ENCODE measurements around the gene TPSG1. TPM values are rescaled to one million over a fixed set of nuclear protein-coding genes. Genes with fewer than 3 reads are reported as not detected.
"Not testable (repeated sequence)": the region's sequence is repeated elsewhere in the genome, so short reads cannot be mapped to it uniquely, and the experiment has no call there.

The TPSG1 gene
- total RNA-seq, 4 donors from 2014 or later = 0.31 to 3.0 TPM; not detected in 2

DNA sequence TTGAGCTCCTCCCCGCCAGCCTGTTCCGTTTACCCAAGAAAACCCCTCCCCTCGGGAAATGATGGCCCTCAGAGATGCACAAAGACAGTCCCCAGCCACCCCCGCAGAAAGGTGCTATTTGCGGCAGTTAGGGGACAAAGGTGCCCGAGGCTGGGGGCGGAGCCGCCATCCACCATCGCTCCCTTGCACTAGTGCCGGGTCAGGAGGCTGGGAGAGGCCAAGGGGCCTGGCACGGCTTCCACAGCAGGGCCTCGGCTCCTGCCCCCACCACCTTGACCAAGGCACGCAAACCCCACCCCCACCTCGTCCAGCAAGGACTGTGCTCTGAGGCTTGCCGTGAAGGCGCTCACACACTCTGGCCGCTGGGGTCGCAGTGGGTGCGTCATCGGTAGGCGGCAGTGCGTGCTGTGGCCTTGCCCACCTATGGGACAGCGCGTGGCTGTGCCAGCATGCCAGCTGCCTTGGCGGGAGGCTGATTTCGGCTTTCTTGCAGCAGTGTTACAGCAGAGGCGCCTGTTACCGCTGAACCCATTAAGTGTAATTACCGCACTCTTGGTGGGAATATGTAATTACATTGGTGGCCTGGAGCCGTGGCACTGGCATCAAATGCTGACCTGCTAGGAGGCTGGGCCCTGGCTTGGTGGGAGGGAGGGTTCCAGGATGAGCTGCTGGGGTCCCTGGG, 31.8 kb downstream of the TPSG1 start:
- no peaks in the 10 kb centered on the region for H3K27me3 ChIP-seq
- H3K4me3 ChIP-seq = no peak overlapping the region
- no peaks in the 10 kb centered on the region for H3K9me3 ChIP-seq
- peaks cover 0 to 63% (median 14%) of the 10 kb centered on the region in 3 donors for H3K4me1 ChIP-seq
- H3K36me3 ChIP-seq = peaks cover 0 to 24% of the 10 kb centered on the region in 2 donors
- TF ChIP-seq POLR2A (IDR thresholded peaks at IDR 0.05) (peak in 1 of 2 donors; percentile 3), EP300 (IDR thresholded peaks at IDR 0.05) (no peak), POLR2AphosphoS5 (IDR thresholded peaks at IDR 0.05) (peak; percentile 60)
- TF ChIP-seq, protein P1, sequence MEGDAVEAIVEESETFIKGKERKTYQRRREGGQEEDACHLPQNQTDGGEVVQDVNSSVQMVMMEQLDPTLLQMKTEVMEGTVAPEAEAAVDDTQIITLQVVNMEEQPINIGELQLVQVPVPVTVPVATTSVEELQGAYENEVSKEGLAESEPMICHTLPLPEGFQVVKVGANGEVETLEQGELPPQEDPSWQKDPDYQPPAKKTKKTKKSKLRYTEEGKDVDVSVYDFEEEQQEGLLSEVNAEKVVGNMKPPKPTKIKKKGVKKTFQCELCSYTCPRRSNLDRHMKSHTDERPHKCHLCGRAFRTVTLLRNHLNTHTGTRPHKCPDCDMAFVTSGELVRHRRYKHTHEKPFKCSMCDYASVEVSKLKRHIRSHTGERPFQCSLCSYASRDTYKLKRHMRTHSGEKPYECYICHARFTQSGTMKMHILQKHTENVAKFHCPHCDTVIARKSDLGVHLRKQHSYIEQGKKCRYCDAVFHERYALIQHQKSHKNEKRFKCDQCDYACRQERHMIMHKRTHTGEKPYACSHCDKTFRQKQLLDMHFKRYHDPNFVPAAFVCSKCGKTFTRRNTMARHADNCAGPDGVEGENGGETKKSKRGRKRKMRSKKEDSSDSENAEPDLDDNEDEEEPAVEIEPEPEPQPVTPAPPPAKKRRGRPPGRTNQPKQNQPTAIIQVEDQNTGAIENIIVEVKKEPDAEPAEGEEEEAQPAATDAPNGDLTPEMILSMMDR (IDR thresholded peaks at IDR 0.05) = peak in 2 of 4 experiments; percentile 16 to 19
- 40% methylated on average over 2 of the region's 30 CpGs; no CpG with 5 or more reads in 1 of the 2 donors for WGBS, 2 donors (ENCODE audit: low coverage in 1 of 2)
- peak overlapping the region; percentile 26 to 86 (median 78) for H3K27ac ChIP-seq
- ATAC-seq = peak; percentile 49

DNA sequence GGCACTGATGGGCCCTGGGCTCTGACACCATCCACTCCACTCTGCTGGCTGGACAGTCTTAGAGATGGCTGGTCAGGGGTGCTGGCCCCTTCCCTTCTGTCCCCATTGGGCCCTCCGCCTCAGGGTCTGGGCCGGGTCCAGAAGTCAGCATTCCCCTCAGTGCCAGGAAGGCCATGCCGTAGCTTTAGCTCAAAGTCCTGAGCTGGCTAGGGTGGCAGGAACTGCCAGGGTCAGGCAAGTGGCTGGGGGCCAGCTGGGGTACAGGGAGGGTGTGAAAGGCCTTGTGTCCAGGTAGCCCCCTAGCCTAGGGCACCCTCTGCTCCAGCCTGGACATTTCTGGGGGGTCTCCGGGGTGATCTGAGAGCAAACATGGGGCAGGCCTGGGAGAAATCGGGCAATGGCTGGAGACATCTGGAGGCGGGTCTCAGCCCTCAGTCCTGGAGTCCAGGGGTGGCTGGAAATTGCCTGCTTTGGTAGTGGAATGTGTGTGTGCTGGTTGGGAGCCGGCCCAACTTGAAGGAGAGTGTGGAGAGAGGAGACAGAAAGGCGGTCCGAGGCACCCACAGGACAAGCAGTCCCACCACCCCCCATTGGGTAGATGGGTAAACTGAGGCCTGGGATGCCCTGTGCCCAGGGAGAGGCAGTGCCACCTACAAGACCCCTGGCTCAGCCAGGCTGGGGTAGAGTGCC, 32.5 kb downstream of the TPSG1 start:
- H3K27ac ChIP-seq = peak overlapping the region; percentile 26 to 86 (median 78)
- no peak for TF ChIP-seq EP300 (IDR thresholded peaks at IDR 0.05)
- TF ChIP-seq, protein P1 (IDR thresholded peaks at IDR 0.05) = peak in 1 of 4 experiments; percentile 8
- H3K36me3 ChIP-seq = peaks cover 0 to 21% of the 10 kb centered on the region in 2 donors
- 40 to 71% methylated on average over 2 to 5 of the region's 9 CpGs for WGBS, 2 donors (ENCODE audit: low coverage in 1 of 2)
- no peaks in the 10 kb centered on the region for H3K27me3 ChIP-seq
- H3K4me3 ChIP-seq = no peak overlapping the region
- ATAC-seq = peak; percentile 65
- H3K4me1 ChIP-seq = peaks cover 0 to 69% (median 14%) of the 10 kb centered on the region in 3 donors
- no peaks in the 10 kb centered on the region for H3K9me3 ChIP-seq

DNA sequence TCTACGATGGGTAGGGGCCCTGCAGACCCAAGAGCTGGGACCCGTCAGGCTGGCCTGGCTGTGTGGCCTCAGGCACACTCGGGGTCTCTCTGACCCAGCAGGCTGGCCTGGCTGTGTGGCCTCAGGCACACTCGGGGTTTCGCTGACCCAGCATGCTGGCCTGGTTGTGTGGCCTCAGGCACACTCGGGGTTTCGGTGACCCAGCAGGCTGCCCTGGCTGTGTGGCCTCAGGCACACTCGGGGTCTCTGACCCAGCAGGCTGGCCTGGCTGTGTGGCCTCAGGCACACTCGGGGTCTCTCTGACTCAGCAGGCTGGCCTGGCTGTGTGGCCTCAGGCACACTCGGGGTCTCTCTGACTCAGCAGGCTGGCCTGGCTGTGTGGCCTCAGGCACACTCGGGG, 34.3 kb downstream of the TPSG1 start:
- Histone ChIP-seq H3K4me1 (peaks cover 0 to 77% (median 14%) of the 10 kb centered on the region in 3 donors), H3K27ac (peak overlapping the region in 3 of 4 donors; percentile 57 to 86 (median 71))
- H3K36me3 ChIP-seq, H3K4me3 ChIP-seq, H3K9me3 ChIP-seq, ATAC-seq, H3K27me3 ChIP-seq: not testable (repeated sequence)
- WGBS, 2 donors (ENCODE audit: low coverage in 1 of 2) = 92% methylated on average over 5 of the region's 11 CpGs; no CpG with 5 or more reads in 1 of the 2 donors

DNA sequence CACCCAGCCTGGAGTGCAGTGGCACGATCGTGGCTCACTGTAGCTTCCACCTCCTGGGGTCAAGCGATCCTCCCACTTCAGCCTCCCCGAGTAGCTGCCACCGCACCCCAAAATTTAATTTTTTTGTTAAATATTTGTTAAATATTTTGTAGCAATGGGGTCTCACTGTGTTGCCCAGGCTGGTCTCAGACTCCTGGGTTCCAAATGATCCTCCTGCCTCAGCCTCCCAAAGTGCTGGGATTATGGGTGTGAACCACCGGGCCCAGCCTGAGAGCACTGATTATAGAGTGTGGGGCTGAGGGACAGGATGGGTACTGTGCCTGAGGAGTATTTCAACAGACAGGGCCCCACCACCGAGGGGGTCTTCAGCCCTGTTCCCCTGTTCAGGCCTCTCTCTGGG, 35.6 kb downstream of the TPSG1 start:
- WGBS, 2 donors (ENCODE audit: low coverage in 1 of 2) = 50% methylated on average over 5 of the region's 7 CpGs; no CpG with 5 or more reads in 1 of the 2 donors
- no peak for TF ChIP-seq POLR2AphosphoS5 (IDR thresholded peaks at IDR 0.05)
- TF ChIP-seq, protein P1 (IDR thresholded peaks at IDR 0.05) = no peak
- no peak for TF ChIP-seq POLR2A (IDR thresholded peaks at IDR 0.05)
- TF ChIP-seq EP300 (IDR thresholded peaks at IDR 0.05) = no peak

DNA sequence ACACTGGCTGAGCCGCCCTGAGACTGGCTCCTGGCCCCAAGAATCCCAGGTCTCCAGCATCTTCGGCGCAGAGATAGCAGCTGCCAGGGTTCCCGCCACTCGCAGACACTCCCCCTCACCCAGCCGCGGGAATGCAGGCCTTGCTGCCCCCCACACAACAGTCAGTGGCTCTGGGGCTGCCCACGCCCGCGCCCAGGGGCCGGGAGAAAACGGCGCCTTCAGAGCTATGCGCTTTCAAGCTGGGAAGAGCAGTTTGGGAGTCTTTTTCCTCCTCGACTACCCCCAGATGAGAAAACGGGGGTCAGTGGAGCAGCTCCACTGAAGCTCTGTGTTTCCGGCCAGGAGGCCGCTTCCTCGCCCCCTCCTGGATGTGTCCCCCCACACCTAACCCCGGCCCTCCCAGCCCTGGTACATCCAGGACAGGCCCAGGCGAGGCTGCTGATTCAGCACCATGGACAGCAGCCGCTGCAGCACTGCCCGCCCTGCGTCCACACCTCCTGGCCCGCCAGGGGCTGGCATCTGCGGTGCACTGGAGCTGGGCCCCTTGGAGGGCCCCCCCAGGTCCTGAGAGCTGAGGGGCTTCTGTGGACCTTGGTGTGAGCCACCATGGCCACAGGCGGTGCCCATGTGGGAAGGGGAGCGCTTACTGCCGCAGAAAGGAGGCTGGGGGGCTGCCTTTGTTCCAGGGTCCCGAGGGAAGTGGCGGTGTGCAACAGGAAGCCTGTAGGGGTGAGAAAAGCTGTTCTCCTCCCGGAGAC, 36.5 kb downstream of the TPSG1 start:
- Histone ChIP-seq H3K27ac (peak overlapping the region in 2 of 4 donors; percentile 45 to 53), H3K9me3 (no peaks in the 10 kb centered on the region), H3K36me3 (peaks cover 0 to 3% of the 10 kb centered on the region in 2 donors), H3K4me3 (no peak overlapping the region), H3K4me1 (peaks cover 0 to 81% (median 6%) of the 10 kb centered on the region in 3 donors), H3K27me3 (no peaks in the 10 kb centered on the region)
- TF ChIP-seq, protein P1 (IDR thresholded peaks at IDR 0.05) = peak in 2 of 4 experiments; percentile 8 to 31
- TF ChIP-seq EP300 (IDR thresholded peaks at IDR 0.05) (no peak), POLR2A (IDR thresholded peaks at IDR 0.05) (no peak)
- WGBS, 2 donors (ENCODE audit: low coverage in 1 of 2) = no CpG with 5 or more reads among the region's 32 CpGs
- peak; percentile 55 for ATAC-seq

More for the DNA sequence above, 35.6 kb downstream of the TPSG1 start:
- peaks cover 0 to 3% of the 10 kb centered on the region in 2 donors for H3K36me3 ChIP-seq
- ATAC-seq = no peak
- H3K4me3 ChIP-seq = no peak overlapping the region
- no peaks in the 10 kb centered on the region for H3K9me3 ChIP-seq
- H3K27ac ChIP-seq = peak overlapping the region in 2 of 4 donors; percentile 71 to 86
- H3K4me1 ChIP-seq = peaks cover 0 to 81% (median 11%) of the 10 kb centered on the region in 3 donors
- H3K27me3 ChIP-seq = no peaks in the 10 kb centered on the region

DNA sequence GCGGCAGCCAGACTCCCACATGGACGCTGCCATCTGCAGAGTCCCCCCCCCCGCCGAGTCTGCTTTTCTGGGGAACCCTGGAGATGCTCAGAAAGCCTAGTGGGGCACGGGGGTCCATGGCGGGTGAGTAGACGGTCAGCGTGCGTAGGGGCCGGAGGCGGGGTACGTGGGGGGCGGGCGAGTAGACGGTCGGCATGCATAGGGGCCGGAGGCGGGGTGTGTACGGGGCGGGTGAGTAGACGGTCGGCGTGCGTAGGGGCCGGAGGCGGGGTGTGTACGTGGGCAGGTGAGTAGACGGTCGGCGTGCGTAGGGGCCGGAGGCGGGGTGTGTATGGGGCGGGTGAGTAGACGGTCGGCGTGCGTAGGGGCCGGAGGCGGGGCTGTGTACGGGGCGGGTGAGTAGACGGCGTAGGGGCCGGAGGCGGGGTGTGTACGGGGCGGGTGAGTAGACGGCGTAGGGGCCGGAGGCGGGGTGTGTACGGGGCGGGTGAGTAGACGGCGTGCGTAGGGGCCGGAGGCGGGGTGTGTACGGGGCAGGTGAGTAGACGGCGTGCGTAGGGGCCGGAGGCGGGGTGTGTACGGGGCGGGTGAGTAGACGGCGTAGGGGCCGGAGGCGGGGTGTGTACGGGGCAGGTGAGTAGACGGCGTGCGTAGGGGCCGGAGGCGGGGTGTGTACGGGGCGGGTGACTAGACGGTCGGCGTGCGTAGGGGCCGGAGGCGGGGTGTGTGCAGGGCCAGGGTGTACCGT, 39.4 kb downstream of the TPSG1 start:
- not testable (repeated sequence) for H3K4me3 ChIP-seq, H3K36me3 ChIP-seq, H3K9me3 ChIP-seq, H3K27me3 ChIP-seq, ATAC-seq
- H3K27ac ChIP-seq = peak overlapping the region; percentile 10 to 95 (median 94)
- WGBS, 2 donors (ENCODE audit: low coverage in 1 of 2) = no CpG with 5 or more reads among the region's 86 CpGs
- peaks cover 2 to 81% (median 34%) of the 10 kb centered on the region in 3 donors for H3K4me1 ChIP-seq
